H1 (cell line): ENCODE results near the gene DGCR6L. TPM values are rescaled to one million over a fixed set of nuclear protein-coding genes. Genes with fewer than 3 reads are reported as not detected.
"Not testable (repeated sequence)": the region's sequence is repeated elsewhere in the genome, so short reads cannot be mapped to it uniquely, and the experiment has no call there.

ENCODE experiments used
- CTCF ChIA-PET: fragments of 300-600 bp; sonication (Branson Sonifier 250); formaldehyde crosslinking; loops from one replicate; lab custom pipeline; 2021; ENCODE audit not compliant: partially characterized antibody; lab: Charles Lee
- POLR2A ChIA-PET: fragments of 300-600 bp; sonication (Branson Sonifier 250); formaldehyde crosslinking; loops from one replicate; lab custom pipeline; 2021; ENCODE audit warnings: inconsistent platforms; ENCODE audit not compliant: partially characterized antibody; lab: Charles Lee
- DNase-seq, 2 experiments: peaks; one replicate each; pipeline versions ENCODE4 v3.0.0 to v3.0.0-alpha.2; 2010 to 2022; ENCODE audit warnings: low spot score in 2 of 2, low read depth in 1 of 2, mixed read lengths in 1 of 2
- FAIRE-seq: peaks from 2 replicates; lab custom pipeline; 2011; peaks lifted over from hg19 to GRCh38; lab: Jason Lieb, UNC
- H2AFZ ChIP-seq: 2 replicates; pipeline ENCODE4 v1.8.1; 2012; ENCODE audit warnings: low read length, inconsistent platforms
- H2AK5ac ChIP-seq: 2 replicates; pipeline ENCODE4 v1.6.1; 2013; ENCODE audit warnings: low read depth, low read length
- H2BK120ac ChIP-seq: replicated peaks from 2 replicates; pipeline ENCODE3; 2013; ENCODE audit warnings: low read depth, low read length, inconsistent platforms
- H2BK12ac ChIP-seq: 2 replicates; pipeline ENCODE4 v1.6.1; 2013; ENCODE audit warnings: low read depth, low read length
- H2BK15ac ChIP-seq: 2 replicates; pipeline ENCODE4 v1.6.1; 2013; ENCODE audit warnings: low read length
- H2BK20ac ChIP-seq: 2 replicates; pipeline ENCODE4 v1.6.1; 2013; ENCODE audit warnings: low read length
- H2BK5ac ChIP-seq: 2 replicates; pipeline ENCODE4 v1.6.1; 2013; ENCODE audit warnings: low read depth, low read length
- H3K14ac ChIP-seq: 2 replicates; pipeline ENCODE4 v1.6.1; 2013; ENCODE audit warnings: inconsistent platforms; ENCODE audit not compliant: insufficient read length
- H3K18ac ChIP-seq: 2 replicates; pipeline ENCODE4 v1.6.1; 2013; ENCODE audit warnings: low read length; ENCODE audit errors: extremely low read depth
- H3K23ac ChIP-seq: 2 replicates; pipeline ENCODE4 v1.6.1; 2013; ENCODE audit warnings: inconsistent platforms; ENCODE audit not compliant: insufficient read length
- H3K23me2 ChIP-seq: 2 replicates; pipeline ENCODE4 v1.6.1; 2013; ENCODE audit warnings: low read depth, low read length
- H3K27ac ChIP-seq: 2 replicates; pipeline ENCODE4 v1.6.1; 2011; ENCODE audit warnings: low read depth, low read length, inconsistent platforms
- H3K27me3 ChIP-seq, 4 experiments: replicated peaks in 1 of 4; 1 replicate in 1 of 4; 2 replicates in 3 of 4; pipeline versions ENCODE4 v1.6.1 to v1.8.1; 2011 to 2013; ENCODE audit warnings: low read length in 3 of 4, mild to moderate bottlenecking in 3 of 4, inconsistent platforms in 2 of 4, mixed read lengths in 2 of 4, moderate library complexity in 1 of 4; ENCODE audit not compliant: control insufficient read depth in 3 of 4, insufficient read depth in 3 of 4; ENCODE audit errors: extremely low read depth in 1 of 4
- H3K36me3 ChIP-seq, 4 experiments: 2 replicates each; pipeline versions ENCODE4 v1.6.1 to v1.8.1; 2011 to 2013; ENCODE audit warnings: mild to moderate bottlenecking in 4 of 4, low read length in 3 of 4, moderate library complexity in 2 of 4, control low read depth in 1 of 4, inconsistent platforms in 1 of 4; ENCODE audit not compliant: insufficient read depth in 4 of 4, control insufficient read depth in 2 of 4
- H3K4ac ChIP-seq: replicated peaks from 2 replicates; pipeline ENCODE3; 2013; ENCODE audit warnings: low read length, low read depth, mixed read lengths, inconsistent platforms; ENCODE audit not compliant: insufficient read length
- H3K4me1 ChIP-seq, 4 experiments: replicated peaks in 1 of 4; 1 replicate in 1 of 4; 2 replicates in 3 of 4; pipeline versions ENCODE4 v1.6.1 to v1.8.1; 2011 to 2013; ENCODE audit warnings: low read length in 3 of 4, inconsistent platforms in 2 of 4, mixed read lengths in 1 of 4; ENCODE audit not compliant: insufficient read depth in 4 of 4, control insufficient read depth in 3 of 4
- H3K4me2 ChIP-seq, 2 experiments: 2 replicates each; pipeline versions ENCODE4 v1.6.1 to v1.8.1; 2011 to 2013; ENCODE audit warnings: low read depth in 2 of 2, low read length in 2 of 2, control low read depth in 1 of 2, inconsistent platforms in 1 of 2, mild to moderate bottlenecking in 1 of 2; ENCODE audit not compliant: insufficient read depth in 1 of 2
- H3K4me3 ChIP-seq, 4 experiments: fragments of 200-600, 300-600 bp in 1 of 4; sonication (generic), shearing (Covaris generic), sonication (Bioruptor Twin) in 1 of 4; 2 replicates each; pipeline versions ENCODE4 v1.5.1 to v1.8.1; 2011 to 2016; ENCODE audit warnings: low read length in 4 of 4, low read depth in 3 of 4, control low read depth in 2 of 4, inconsistent platforms in 2 of 4, mild to moderate bottlenecking in 2 of 4, mixed read lengths in 1 of 4, moderate library complexity in 1 of 4; ENCODE audit not compliant: insufficient read depth in 2 of 4; ENCODE audit errors: extremely low read depth in 1 of 4
- H3K56ac ChIP-seq: replicated peaks from 2 replicates; pipeline ENCODE3; 2013; ENCODE audit warnings: low read depth, mild to moderate bottlenecking, mixed read lengths, low read length, inconsistent platforms; ENCODE audit not compliant: insufficient read length
- H3K79me1 ChIP-seq: 2 replicates; pipeline ENCODE4 v1.6.1; 2013; ENCODE audit warnings: low read depth, low read length, control low read depth
- H3K79me2 ChIP-seq, 2 experiments: 2 replicates each; pipeline versions ENCODE4 v1.6.1 to v1.8.1; 2012 to 2013; ENCODE audit warnings: low read length in 2 of 2, mild to moderate bottlenecking in 2 of 2, inconsistent platforms in 1 of 2; ENCODE audit not compliant: insufficient read depth in 2 of 2, control insufficient read depth in 1 of 2
- H3K9ac ChIP-seq, 4 experiments: replicated peaks in 1 of 4; 1 replicate in 1 of 4; 2 replicates in 3 of 4; pipeline versions ENCODE4 v1.6.1 to v1.8.1; 2011 to 2013; ENCODE audit warnings: low read depth in 3 of 4, low read length in 3 of 4, control low read depth in 2 of 4, mild to moderate bottlenecking in 2 of 4, moderate library complexity in 2 of 4, inconsistent platforms in 1 of 4; ENCODE audit errors: extremely low read depth in 1 of 4
- H3K9me3 ChIP-seq, 2 experiments: 2 replicates each; pipeline versions ENCODE4 v1.6.1 to v1.8.1; 2012 to 2013; ENCODE audit warnings: mild to moderate bottlenecking in 2 of 2, moderate library complexity in 2 of 2, control low read depth in 1 of 2, inconsistent platforms in 1 of 2, low read depth in 1 of 2, low read length in 1 of 2, mixed read lengths in 1 of 2; ENCODE audit not compliant: insufficient read depth in 2 of 2
- H4K20me1 ChIP-seq, 2 experiments: replicated peaks in 1 of 2; 2 replicates each; pipeline versions ENCODE3 to v1.8.1; 2011 to 2013; ENCODE audit warnings: inconsistent platforms in 2 of 2, low read length in 2 of 2, mild to moderate bottlenecking in 1 of 2; ENCODE audit not compliant: insufficient read depth in 2 of 2, control insufficient read depth in 1 of 2
- H4K5ac ChIP-seq: 2 replicates; pipeline ENCODE4 v1.6.1; 2013; ENCODE audit warnings: low read length, low read depth, mixed read lengths, inconsistent platforms; ENCODE audit not compliant: insufficient read length
- H4K8ac ChIP-seq: 2 replicates; pipeline ENCODE4 v1.8.0; 2013; ENCODE audit warnings: mild to moderate bottlenecking, moderate library complexity, low read length, inconsistent platforms; ENCODE audit not compliant: insufficient read depth; ENCODE audit errors: extremely low read depth
- H4K91ac ChIP-seq: replicated peaks from 2 replicates; pipeline ENCODE3; 2013; ENCODE audit warnings: low read length, mixed read lengths, inconsistent platforms; ENCODE audit not compliant: insufficient read length
- WGBS, 2 experiments: shearing (Covaris generic) in 1 of 2; methylation state at CpG; one replicate each; pipeline versions ENCODE4 v1.1.6 to v1.1.7; 2013 to 2015; ENCODE audit warnings: low lambda C conversion rate in 2 of 2, mixed read lengths in 2 of 2, inconsistent platforms in 1 of 2, low coverage in 1 of 2, missing lambda C conversion rate in 1 of 2; ENCODE audit not compliant: insufficient replicate concordance in 2 of 2, insufficient coverage in 1 of 2, insufficient read length in 1 of 2; ENCODE audit errors: extremely low coverage in 1 of 2, missing lambda C conversion rate in 1 of 2; 5-methylcytosine and 5-hydroxymethylcytosine counted together
- polyA plus RNA-seq, 7 experiments: library from polyadenylated mRNA; depleted of rRNA in 3 of 7; stranded (reverse) in 5 of 7; unstranded in 2 of 7; fragments of >200 nt in 5 of 7; fragments of 200-250 nt in 2 of 7; gene quantifications; 1 replicate in 5 of 7; 2 replicates in 1 of 7; 4 replicates in 1 of 7; pipeline versions ENCODE4 v1.2.1 to v1.2.3, GENCODE V29; 2011 to 2013; ENCODE audit warnings: missing spikeins in 2 of 7, mixed read lengths in 2 of 7
- total RNA-seq: library from RNA; stranded (reverse); fragmentation: NEBNext Ultra II Directional; extraction: Animal tissue kit (Norgen Biotek cat#: 25700); gene quantifications from 2 replicates; pipeline ENCODE4 v1.2.1, GENCODE V29; 2021

DGCR6L gene
- total and polyA plus RNA-seq, 2 of the 8 experiments (the other 6 are each of a cell fraction or from before 2014, with no cell fraction given), result 43.6 to 72.6 TPM

DNA sequence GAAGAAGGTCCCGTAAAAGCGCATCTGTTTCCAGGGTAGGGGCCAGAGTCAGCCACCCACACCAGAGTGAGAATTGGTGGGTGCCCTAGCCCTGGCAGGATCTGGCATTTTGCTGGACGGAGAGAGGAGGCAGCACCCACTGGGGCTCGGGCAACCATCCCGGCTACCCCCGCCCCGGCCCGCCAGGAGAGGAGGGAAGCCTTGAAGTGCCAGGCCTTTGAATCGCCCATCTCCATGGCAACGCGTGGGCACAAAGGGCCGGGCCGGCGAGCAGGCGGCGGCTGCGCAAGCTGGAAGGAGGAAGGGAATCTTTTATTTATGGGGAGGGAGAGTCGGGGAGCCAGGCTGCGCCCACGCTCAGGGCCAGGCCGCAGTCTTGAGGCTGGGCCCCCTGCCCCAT, 39.7 kb downstream of the DGCR6L start:
- H3K56ac ChIP-seq, H2BK12ac ChIP-seq, H4K5ac ChIP-seq, DNase-seq, H2BK20ac ChIP-seq, FAIRE-seq, H3K79me2 ChIP-seq, H2BK5ac ChIP-seq, H4K20me1 ChIP-seq, H2AK5ac ChIP-seq, H3K27ac ChIP-seq, H3K23me2 ChIP-seq, H3K9me3 ChIP-seq, H2BK15ac ChIP-seq, H3K14ac ChIP-seq, H2BK120ac ChIP-seq, H3K9ac ChIP-seq, H4K91ac ChIP-seq, H3K4me3 ChIP-seq, H3K27me3 ChIP-seq, POLR2A ChIA-PET, H3K18ac ChIP-seq, H3K36me3 ChIP-seq, H3K4me2 ChIP-seq, H4K8ac ChIP-seq, H3K79me1 ChIP-seq, H2AFZ ChIP-seq, H3K4ac ChIP-seq, H3K4me1 ChIP-seq, H3K23ac ChIP-seq: not testable (repeated sequence)
- 82% methylated on average over 13 of the region's 21 CpGs; no CpG with 5 or more reads in 1 of the 2 experiments for WGBS, 2 experiments
- CTCF ChIA-PET, result interaction anchor here (1.5 kb wide), 1 partner anchor 123 kb away, joined by 4 read pairs; no protein-coding TSS in a partner anchor
